Middle frontal gyrus (tissue), 1 donor: ENCODE measurements around the gene LRRC10B.

Source experiments
- DNase-seq: peaks from one replicate; pipeline ENCODE4 v3.0.0-alpha.2; 2015; ENCODE audit warnings: low spot score; ENCODE audit errors: extremely low spot score

LRRC10B gene

GRCh38 chr11:61507012-61507768 is 1.4 kb upstream of the LRRC10B start:
- no peak for DNase-seq

GRCh38 chr11:61509043-61510029 is 787 bp downstream of the LRRC10B start:
- peak; percentile 49 for DNase-seq

DNA sequence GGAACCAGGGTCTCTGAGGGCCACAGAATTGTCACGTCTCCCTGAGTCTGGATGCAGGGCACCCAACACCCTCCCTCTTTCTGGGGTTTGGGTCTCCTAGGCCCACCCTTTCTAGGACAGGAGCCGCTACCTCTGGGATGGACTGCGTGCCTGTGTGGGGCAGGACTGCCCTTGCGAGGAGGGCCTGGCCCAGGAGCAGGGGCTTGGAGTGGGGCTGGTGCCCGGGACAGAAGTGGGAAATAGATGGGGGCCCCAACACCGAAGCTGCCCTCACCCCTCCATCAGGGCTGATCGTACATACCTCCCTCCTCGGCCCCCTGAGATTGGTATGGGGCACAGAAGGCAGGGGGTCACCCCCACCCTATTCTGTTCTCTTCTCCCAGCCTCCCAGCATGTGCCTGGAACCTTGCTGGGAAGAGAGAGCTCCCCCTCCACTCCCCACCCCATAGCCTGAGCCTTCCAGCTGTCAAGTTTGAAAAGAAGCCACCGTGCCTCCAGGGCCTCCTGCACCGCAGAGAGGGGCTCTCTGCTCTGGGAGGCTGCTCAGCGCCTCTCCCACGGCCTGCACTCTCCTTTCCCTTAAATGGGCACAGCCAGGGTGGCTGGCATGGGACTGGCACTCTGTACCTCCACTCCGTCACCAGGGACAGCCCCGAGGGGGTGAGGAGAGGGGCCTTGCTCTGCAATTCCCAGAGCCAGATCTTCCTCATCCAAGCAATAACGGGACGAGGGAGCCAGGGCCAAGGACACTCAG is 1.8 kb downstream of the LRRC10B start:
- DNase-seq: no peak

DNA sequence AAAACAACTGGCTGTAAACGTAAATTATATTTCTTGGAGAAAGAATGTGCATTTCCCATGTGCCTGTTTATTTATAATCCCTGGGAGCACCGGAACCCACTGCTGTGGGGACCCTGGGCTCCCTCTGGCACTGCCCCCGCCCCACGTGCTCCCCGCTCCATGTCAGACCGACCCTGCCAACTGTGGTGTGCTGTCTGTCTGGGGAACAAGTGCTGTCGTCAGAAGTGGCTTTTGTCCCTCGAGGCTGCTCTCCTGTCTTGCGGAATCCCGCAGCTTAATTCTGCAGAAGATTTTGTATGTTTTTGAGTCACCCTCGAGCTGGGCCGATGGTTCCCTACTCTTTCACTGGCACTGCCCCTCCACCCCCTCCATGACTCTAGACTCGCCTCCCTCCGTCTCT is 2.4 kb downstream of the LRRC10B start:
- DNase-seq: no peak

DNA sequence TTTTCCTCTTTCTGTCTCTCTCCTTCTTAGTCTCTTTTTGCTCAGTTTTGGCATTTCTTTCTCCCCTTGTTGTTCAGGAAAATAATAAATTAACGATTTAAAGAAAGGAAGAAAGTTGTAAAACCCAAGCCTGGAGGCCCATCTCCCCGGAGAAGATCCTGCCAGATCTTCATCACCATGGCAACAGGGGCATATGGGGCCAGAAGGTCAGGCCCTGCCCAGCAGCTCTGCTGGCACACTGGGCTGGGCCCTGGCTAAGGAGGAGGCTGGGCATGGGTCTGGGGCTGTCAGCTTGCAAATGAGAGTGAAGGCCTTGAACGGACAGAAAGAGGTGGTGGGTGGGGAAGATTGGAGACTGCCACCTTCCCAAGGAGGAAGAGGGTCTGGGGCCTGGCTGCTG is 2.8 kb downstream of the LRRC10B start:
- no peak for DNase-seq

GRCh38 chr11:61512435-61512834 is 3.9 kb downstream of the LRRC10B start:
- DNase-seq: no peak

DNA sequence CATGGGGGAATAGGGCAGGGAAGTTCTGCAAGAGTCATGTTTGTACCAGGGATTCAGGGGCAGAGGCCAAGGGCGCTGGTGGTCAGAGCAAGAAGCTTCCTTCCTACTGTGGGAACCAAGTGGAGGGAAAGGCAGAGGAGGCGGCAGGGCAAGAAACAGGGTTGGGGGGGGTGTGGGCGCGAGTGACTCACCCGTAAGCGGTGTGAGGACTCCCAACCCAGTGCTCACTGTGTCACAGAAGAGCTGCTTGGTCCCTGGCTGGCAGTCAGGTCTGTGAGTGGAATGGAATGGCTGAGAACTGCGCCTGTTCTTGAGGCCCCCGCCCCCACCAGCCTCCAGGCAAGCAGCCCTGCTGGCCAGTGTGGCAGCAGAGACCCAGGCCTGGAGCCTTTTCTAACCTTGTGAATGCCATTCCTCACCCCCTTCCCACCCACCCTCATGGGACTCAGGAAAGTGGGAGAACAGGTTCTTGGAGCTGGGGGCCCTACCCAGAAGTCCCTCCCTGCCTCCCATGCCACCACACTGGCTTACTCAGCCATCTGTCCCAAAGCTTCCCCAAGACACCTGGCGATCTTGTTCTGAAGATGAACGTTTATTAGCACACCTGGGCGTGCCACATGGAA is 4.7 kb downstream of the LRRC10B start:
- DNase-seq: no peak

DNA sequence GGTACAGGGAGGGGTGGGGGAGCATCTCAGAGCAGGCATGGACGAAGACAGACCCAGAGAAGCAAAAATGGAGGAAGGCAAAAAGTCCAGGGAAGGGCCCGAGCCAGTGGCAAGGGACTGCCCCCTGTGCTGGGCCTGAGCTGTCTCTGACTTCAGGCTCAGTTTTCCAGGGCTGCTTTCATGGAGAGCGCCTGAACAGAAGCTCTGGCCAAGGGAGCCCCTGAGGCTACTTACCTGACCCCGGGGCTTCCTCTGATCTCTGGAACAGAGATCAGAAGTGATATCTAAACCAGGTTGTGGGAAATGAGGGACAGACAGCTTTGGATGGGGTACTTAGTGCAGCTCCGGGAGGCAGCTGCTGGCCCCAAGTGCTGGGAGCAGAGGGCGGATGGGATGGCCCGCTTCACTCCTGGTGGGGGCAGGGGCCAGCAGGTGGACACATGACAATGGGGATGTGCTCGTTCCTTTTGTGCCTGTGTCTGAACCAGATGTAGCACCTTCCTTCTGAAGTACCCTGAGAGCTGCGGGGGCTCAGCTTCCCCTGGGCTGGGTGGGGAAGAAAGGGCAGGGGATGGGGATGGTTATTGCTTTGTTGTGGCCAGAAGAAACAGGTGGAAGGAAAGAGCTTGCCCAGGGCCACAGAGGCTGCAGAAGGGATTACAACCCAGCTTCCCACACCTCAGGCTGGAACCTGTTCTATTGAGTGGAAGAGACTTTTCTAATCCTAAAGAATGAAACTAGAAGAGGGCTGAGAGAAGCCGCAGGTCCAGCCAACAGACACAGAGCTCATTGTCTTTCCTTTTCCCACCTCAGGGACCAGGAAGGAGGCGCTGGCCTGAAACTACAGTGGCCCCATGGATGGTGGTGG is 5.7 kb downstream of the LRRC10B start:
- DNase-seq: no peak

DNA sequence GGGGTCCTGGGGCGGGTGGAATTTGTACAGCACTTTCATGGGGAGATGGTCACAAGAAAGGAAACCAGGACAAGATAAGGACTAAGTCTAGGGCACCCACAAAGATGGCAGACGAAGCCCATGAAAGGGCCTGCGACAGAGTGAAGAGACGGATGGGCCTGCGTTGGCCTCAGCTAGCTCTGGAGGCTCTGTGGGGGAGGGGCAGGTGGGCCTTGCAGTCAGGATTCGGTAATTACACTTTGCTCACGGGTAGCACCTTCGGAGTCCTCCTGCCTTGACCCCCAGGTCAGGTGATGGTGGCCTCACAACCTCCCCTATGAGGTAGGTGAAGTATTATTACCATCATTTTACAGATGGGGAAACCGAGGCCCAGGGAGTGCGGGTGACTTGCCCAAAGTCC is 7.1 kb downstream of the LRRC10B start:
- no peak for DNase-seq

- DNase-seq: no peak
Measured at GRCh38 chr11:61516191-61516590, 7.6 kb downstream of the LRRC10B start.

GRCh38 chr11:61516675-61517572 is 8.4 kb downstream of the LRRC10B start:
- DNase-seq: no peak

- no peak for DNase-seq
Measured at GRCh38 chr11:61518032-61518795, 9.7 kb downstream of the LRRC10B start.

DNA sequence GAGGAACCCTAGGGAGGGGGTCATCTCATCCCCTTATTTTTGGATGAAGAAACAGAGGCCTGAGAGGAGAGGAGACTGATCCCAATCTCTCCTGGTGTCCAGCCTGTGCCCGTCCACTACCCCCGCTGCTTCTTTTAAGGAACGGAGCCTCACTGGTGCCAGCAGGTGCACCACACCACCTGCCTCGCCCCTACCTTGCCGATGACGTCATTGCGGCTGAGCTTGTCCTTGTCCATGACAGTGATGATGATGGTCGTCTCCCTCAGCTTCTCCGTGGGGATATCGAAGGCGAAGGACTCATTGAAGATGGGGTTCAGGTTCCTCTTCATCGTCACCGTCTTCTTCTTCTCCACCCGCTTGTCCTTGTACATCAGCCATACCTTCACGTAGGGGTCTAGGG is 14.3 kb downstream of the LRRC10B start:
- DNase-seq: no peak

GRCh38 chr11:61524446-61524845 is 15.9 kb downstream of the LRRC10B start:
- DNase-seq: no peak

- no peak for DNase-seq
Measured at GRCh38 chr11:61524963-61525587, 16.5 kb downstream of the LRRC10B start.

DNA sequence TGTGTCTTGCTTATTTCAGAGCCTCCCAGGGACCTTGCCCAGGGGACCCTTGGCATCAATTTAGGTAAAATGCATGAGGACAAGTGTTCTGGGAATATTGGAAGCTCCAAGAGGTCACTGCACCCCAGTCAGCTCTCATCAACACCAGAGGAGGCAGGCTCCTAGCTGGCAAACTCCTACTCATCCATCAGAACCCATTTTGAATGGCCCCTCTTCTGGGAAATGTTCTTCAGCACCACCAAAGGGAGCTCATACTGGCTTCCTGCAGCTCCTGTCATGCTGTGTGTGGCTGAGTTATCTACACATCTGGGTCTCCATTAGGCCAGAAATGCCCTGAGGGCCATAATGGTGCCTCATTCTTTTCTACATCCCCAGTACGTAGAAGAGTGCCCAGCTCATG is 17.7 kb downstream of the LRRC10B start:
- DNase-seq: no peak

DNA sequence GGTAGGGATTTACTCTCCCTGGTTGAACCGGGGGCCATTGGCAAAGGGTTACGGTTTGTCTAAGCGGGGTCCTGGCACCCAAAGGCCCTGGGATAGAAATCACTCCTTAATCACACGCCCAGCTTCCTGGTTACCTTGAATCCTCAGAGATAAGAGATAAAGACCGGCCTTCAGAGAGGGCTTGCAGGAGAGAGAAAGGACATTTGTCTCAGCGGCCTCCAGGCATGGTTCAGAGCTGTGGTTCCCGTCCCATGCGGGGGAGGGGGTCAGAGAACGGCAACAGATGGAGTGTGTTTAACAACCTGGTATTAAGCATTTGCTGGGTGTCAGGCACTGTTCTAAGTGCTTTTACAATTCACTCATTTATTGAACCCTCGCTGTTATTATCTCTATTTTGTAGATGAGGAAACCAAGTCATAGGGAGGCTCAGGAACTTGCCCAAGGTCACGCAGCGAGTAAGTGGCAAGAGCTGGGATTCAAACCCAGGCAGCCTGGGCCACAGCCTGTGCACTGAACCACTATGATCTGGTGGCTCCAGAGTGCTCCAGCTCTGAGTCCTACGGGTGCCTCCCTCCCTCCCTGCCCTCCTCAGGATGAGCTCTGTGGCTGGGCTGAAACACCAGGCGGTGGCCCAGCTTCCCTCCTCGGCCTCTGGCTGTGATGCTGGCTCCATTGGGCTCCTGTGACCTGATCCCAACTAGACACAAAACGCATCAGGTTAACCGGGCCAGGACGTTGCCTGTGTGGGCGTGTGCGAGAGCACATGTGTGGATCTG is 18.6 kb downstream of the LRRC10B start:
- no peak for DNase-seq
